Stimulated activated CD8-positive, alpha-beta memory T cell treated with anti-CD3 and anti-CD28 coated beads, Interleukin-15, amount 100 ng/mL, for 48 hours (primary cell): ENCODE results near the gene NEBL.

Experiments used
- DNase-seq, 2 donors: peaks; one replicate each; pipeline ENCODE4 v3.0.0-alpha.2; 2020; ENCODE audit warnings: low read depth in 2 of 2

The NEBL gene

GRCh38 chr10:20903635-20904390 lies 6.7 kb upstream of the NEBL start:
- DNase-seq: no peak

GRCh38 chr10:20901110-20901509 lies 4.0 kb upstream of the NEBL start:
- no peak for DNase-seq

- no peak for DNase-seq
Measured at GRCh38 chr10:20898866-20899535, 1.9 kb upstream of the NEBL start.

GRCh38 chr10:20893297-20893696 lies 3.8 kb downstream of the NEBL start:
- no peak for DNase-seq

- DNase-seq: no peak
Measured at GRCh38 chr10:20892796-20893195, 4.3 kb downstream of the NEBL start.

- no peak for DNase-seq
Measured at GRCh38 chr10:20892011-20892585, 5.0 kb downstream of the NEBL start.

- DNase-seq: no peak
Measured at GRCh38 chr10:20891338-20891714, 5.8 kb downstream of the NEBL start.

GRCh38 chr10:20890491-20891337 lies 6.4 kb downstream of the NEBL start:
- no peak for DNase-seq

- DNase-seq: no peak
Measured at GRCh38 chr10:20890009-20890408, 7.1 kb downstream of the NEBL start.

GRCh38 chr10:20888620-20889330 lies 8.3 kb downstream of the NEBL start:
- no peak for DNase-seq

- no peak for DNase-seq
Measured at GRCh38 chr10:20887706-20888555, 9.2 kb downstream of the NEBL start.

- DNase-seq: no peak
Measured at GRCh38 chr10:20885678-20886077, 11.4 kb downstream of the NEBL start.

GRCh38 chr10:20883552-20883951 lies 13.6 kb downstream of the NEBL start:
- DNase-seq: no peak

- DNase-seq: no peak
Measured at GRCh38 chr10:20882091-20882490, 15.0 kb downstream of the NEBL start.

- no peak for DNase-seq
Measured at GRCh38 chr10:20879136-20879535, 18.0 kb downstream of the NEBL start.

- no peak for DNase-seq
Measured at GRCh38 chr10:20877986-20878983, 18.8 kb downstream of the NEBL start.

GRCh38 chr10:20877554-20877953 lies 19.6 kb downstream of the NEBL start:
- DNase-seq: no peak

GRCh38 chr10:20874261-20874660 lies 22.9 kb downstream of the NEBL start:
- DNase-seq: no peak

GRCh38 chr10:20871970-20872369 lies 25.1 kb downstream of the NEBL start:
- DNase-seq: no peak
